Adrenal gland (tissue), 12 donors: ENCODE measurements around the gene TP53AIP1. TPM values are rescaled to one million over a fixed set of nuclear protein-coding genes. Genes with fewer than 3 reads are reported as not detected.

Source experiments
- DNase-seq, 7 donors: peaks; one replicate each; pipeline ENCODE4 v3.0.0-alpha.2; 2019 to 2020
- H3K27ac ChIP-seq, 5 donors: fragments of 200-600 bp; sonication (generic) in 4 of 5; 1 replicate in 3 of 5; 2 replicates in 2 of 5; pipeline versions ENCODE4 v1.5.1 to v1.8.0; 2016 to 2020; ENCODE audit warnings: mild to moderate bottlenecking in 1 of 5
- H3K27me3 ChIP-seq: fragments of 200-600 bp; 2 replicates; pipeline ENCODE4 v1.8.0; 2021
- H3K36me3 ChIP-seq, 2 donors: fragments of 200-600 bp; replicated peaks in 1 of 2; 1 replicate in 1 of 2; 2 replicates in 1 of 2; pipeline versions ENCODE4 v1.5.1 to v1.8.0; 2018 to 2022
- H3K4me1 ChIP-seq, 2 donors: fragments of 200-600 bp; replicated peaks in 1 of 2; 1 replicate in 1 of 2; 2 replicates in 1 of 2; pipeline versions ENCODE4 v1.5.1 to v1.8.0; 2018 to 2021
- H3K4me3 ChIP-seq, 4 donors: fragments of 200-600 bp; sonication (generic) in 3 of 4; one replicate each; pipeline ENCODE4 v1.5.1; 2016 to 2018
- H3K9me3 ChIP-seq, 3 donors: fragments of 200-600 bp; sonication (generic) in 1 of 3; replicated peaks in 1 of 3; 1 replicate in 2 of 3; 2 replicates in 1 of 3; pipeline versions ENCODE4 v1.5.1 to v1.8.0; 2016 to 2021
- CTCF ChIP-seq, 6 experiments: fragments of 450-650 bp in 4 of 6; fragments of 200-600 bp in 2 of 6; sonication (generic) in 1 of 6; IDR thresholded peaks; 1 replicate in 5 of 6; 2 replicates in 1 of 6; pipeline versions ENCODE4 v1.5.1 to v1.8.0; 2016 to 2021; ENCODE audit warnings: antibody characterized with exemption in 6 of 6, mild to moderate bottlenecking in 2 of 6, moderate library complexity in 1 of 6
- POLR2A ChIP-seq, 2 donors: fragments of 450-650 bp; IDR thresholded peaks; one replicate each; pipeline ENCODE4 v1.6.1; 2017; ENCODE audit warnings: antibody characterized with exemption in 2 of 2, mild to moderate bottlenecking in 2 of 2, moderate library complexity in 1 of 2
- WGBS, 4 donors: extraction: QIAGEN DNeasy Blood & Tissue Kit in 2 of 4; methylation state at CpG; one replicate each; pipeline versions ENCODE4 v1.1.5 to v1.1.7; 2013 to 2017; 5-methylcytosine and 5-hydroxymethylcytosine counted together
- intact Hi-C, 2 donors: fragments of 100-400 bp; cut with DNase I; formaldehyde crosslinking; loops; one replicate each; pipeline versions ENCODE4 v1.14.1 to v1.15.0; 2022 to 2023
- polyA plus RNA-seq, 3 donors: library from polyadenylated mRNA; stranded (reverse); fragments of 200-250 nt in 2 of 3; fragments of 350-450 nt in 1 of 3; fragmentation: Illumina TruSeq in 1 of 3; extraction: RNeasy Lipid Tissue Mini Kit (QIAGEN cat#74804) in 1 of 3; gene quantifications; one replicate each; pipeline ENCODE4 v1.2.3, GENCODE V29; 2013 to 2014
- total RNA-seq, 9 donors: library from RNA; depleted of rRNA in 4 of 9; stranded (reverse); fragments of >200 nt in 4 of 9; fragments of 120-200 nt in 1 of 9; fragmentation: NEBNext Ultra II Directional in 1 of 9; extraction: Animal tissue kit (Norgen Biotek cat#: 25700) in 1 of 9; gene quantifications; one replicate each; pipeline versions ENCODE4 v1.1.0 to v1.2.4, GENCODE V29; 2013 to 2023
- donor health status: healthy with polysubstance abuse.
- donor health status: Bipolar disorder and iron deficiency.
- donor health status: DM: yes; HTN: yes; CAD: no.
- donor health status: DM: no; HTN: no; CAD: no.
- donor health status: DM: no; HTN: no; CAD: no.
- donor health status: DM: yes; HTN: yes; CAD: no.

TP53AIP1 gene
- total and polyA plus RNA-seq, 12 donors, result 0.11 to 1.7 (median 0.30) TPM; not detected in 2

- Histone ChIP-seq H3K27me3 (no peaks in the 10 kb centered on the region), H3K36me3 (no peaks in the 10 kb centered on the region), H3K4me3 (no peak overlapping the region), H3K9me3 (no peaks in the 10 kb centered on the region), H3K27ac (no peak overlapping the region), H3K4me1 (no peaks in the 10 kb centered on the region)
- TF ChIP-seq CTCF (IDR thresholded peaks at IDR 0.05) (no peak), POLR2A (IDR thresholded peaks at IDR 0.05) (no peak)
- no peak for DNase-seq
- intact Hi-C loops, result no loop called here
- 70 to 75% (median 71%) methylated on average over 11 of the region's 11 CpGs for WGBS, 4 donors
These were observed 15.6 kb downstream of the TP53AIP1 start for GRCh38 chr11:128927108-128927461.

GRCh38 chr11:128926437-128927107 lies 16.1 kb downstream of the TP53AIP1 start:
- no peak for DNase-seq
- no peak overlapping the region for H3K27ac ChIP-seq
- no peaks in the 10 kb centered on the region for H3K27me3 ChIP-seq
- H3K9me3 ChIP-seq, result no peaks in the 10 kb centered on the region
- TF ChIP-seq POLR2A (IDR thresholded peaks at IDR 0.05) (no peak), CTCF (IDR thresholded peaks at IDR 0.05) (no peak)
- H3K4me3 ChIP-seq, result no peak overlapping the region
- no peaks in the 10 kb centered on the region for H3K4me1 ChIP-seq
- intact Hi-C loops, result no loop called here
- WGBS, 4 donors, result 79 to 91% (median 87%) methylated on average over 14 to 17 of the region's 17 CpGs
- no peaks in the 10 kb centered on the region for H3K36me3 ChIP-seq

- 50 to 69% (median 64%) methylated on average over 3 of the region's 3 CpGs for WGBS, 4 donors
These were observed 16.7 kb downstream of the TP53AIP1 start for GRCh38 chr11:128926000-128926399.

GRCh38 chr11:128925250-128925600 lies 17.4 kb downstream of the TP53AIP1 start:
- DNase-seq, result peak in 1 of 7 donors; percentile 24
- Histone ChIP-seq H3K9me3 (no peaks in the 10 kb centered on the region), H3K27ac (peak overlapping the region in 1 of 5 donors; percentile 61), H3K4me1 (no peaks in the 10 kb centered on the region), H3K4me3 (no peak overlapping the region), H3K36me3 (no peaks in the 10 kb centered on the region), H3K27me3 (no peaks in the 10 kb centered on the region)
- intact Hi-C loops, result no loop called here
- 42 to 83% (median 59%) methylated on average over 1 to 2 of the region's 2 CpGs for WGBS, 4 donors
- no peak for TF ChIP-seq POLR2A (IDR thresholded peaks at IDR 0.05)
- TF ChIP-seq CTCF (IDR thresholded peaks at IDR 0.05), result no peak

More at GRCh38 chr11:128926000-128926399, 16.7 kb downstream of the TP53AIP1 start:
- intact Hi-C loops, result no loop called here
- Histone ChIP-seq H3K27me3 (no peaks in the 10 kb centered on the region), H3K27ac (no peak overlapping the region), H3K9me3 (no peaks in the 10 kb centered on the region), H3K4me3 (no peak overlapping the region), H3K4me1 (no peaks in the 10 kb centered on the region), H3K36me3 (no peaks in the 10 kb centered on the region)
- TF ChIP-seq POLR2A (IDR thresholded peaks at IDR 0.05) (no peak), CTCF (IDR thresholded peaks at IDR 0.05) (no peak)
- DNase-seq, result no peak
